ENCODE measurements around the gene COQ4. TPM values are rescaled to one million over a fixed set of nuclear protein-coding genes. Genes with fewer than 3 reads are reported as not detected.

Gene COQ4
- total RNA-seq, 2 donors from 2014 or later = 29.4 to 35.8 TPM

- Mint-ChIP-seq H3K4me1 (ENCODE audit: low read depth) (no peaks in the 10 kb centered on the region), H3K9me3 (no peaks in the 10 kb centered on the region), H3K27me3 (ENCODE audit: low read depth) (no peaks in the 10 kb centered on the region), H3K27ac (no peak overlapping the region), H3K4me3 (no peak overlapping the region), H3K36me3 (ENCODE audit: insufficient read depth in 2 of 2) (peaks cover 0 to 11% of the 10 kb centered on the region in 2 donors)
- ATAC-seq (replicated peaks in 1 of 2) (no peak), DNase-seq (no peak)
Measured at GRCh38 chr9:128382261-128382660, 59.6 kb downstream of the COQ4 start.

- peaks cover 0 to 9% of the 10 kb centered on the region in 2 donors for H3K36me3 Mint-ChIP-seq (ENCODE audit: insufficient read depth in 2 of 2)
- no peaks in the 10 kb centered on the region for H3K4me1 Mint-ChIP-seq (ENCODE audit: low read depth)
- ATAC-seq (replicated peaks in 1 of 2) (no peak), DNase-seq (no peak)
- H3K27me3 Mint-ChIP-seq (ENCODE audit: low read depth) = no peaks in the 10 kb centered on the region
- no peak overlapping the region for H3K4me3 Mint-ChIP-seq
- no peaks in the 10 kb centered on the region for H3K9me3 Mint-ChIP-seq
- no peak overlapping the region for H3K27ac Mint-ChIP-seq
Measured at GRCh38 chr9:128383007-128383753, 60.5 kb downstream of the COQ4 start.

Other genes starting within 250 kb of the COQ4 start
- gene PTGES2, start 195.1 kb upstream of the COQ4 start, total RNA-seq = 10 to 100 TPM; 23.5 to 27.5 TPM
- gene LCN2, start 173.4 kb upstream of the COQ4 start, total RNA-seq = not detected
- 10 to 100 TPM; 72.9 to 81.4 TPM for gene BBLN, start 162.6 kb upstream of the COQ4 start, total RNA-seq
- gene CIZ1, start 131.3 kb upstream of the COQ4 start, total RNA-seq = 100 to 1,000 TPM; 161 to 203 TPM
- gene DNM1, start 119.5 kb upstream of the COQ4 start, total RNA-seq = 1 to 10 TPM in 1 of 2 donors, under 1 TPM in 1; 0.86 to 2.4 TPM
- 10 to 100 TPM; 44.9 to 54.4 TPM for gene GOLGA2, start 46.8 kb upstream of the COQ4 start, total RNA-seq
- 10 to 100 TPM; 20.1 to 25.4 TPM for gene SWI5, start 46.6 kb upstream of the COQ4 start, total RNA-seq
- gene TRUB2, start 392 bp upstream of the COQ4 start, total RNA-seq = 10 to 100 TPM; 17.6 to 24.4 TPM
- 10 to 100 TPM; 10.2 to 10.8 TPM for gene SLC27A4, start 17.7 kb downstream of the COQ4 start, total RNA-seq
- 10 to 100 TPM; 62.8 to 69.3 TPM for gene URM1, start 48.5 kb downstream of the COQ4 start, total RNA-seq
- gene CERCAM, start 98.0 kb downstream of the COQ4 start, total RNA-seq = 1 to 10 TPM; 2.7 to 5.9 TPM
- 10 to 100 TPM; 64.8 to 87.3 TPM for gene ODF2, start 133.2 kb downstream of the COQ4 start, total RNA-seq
- gene GLE1, start 181.9 kb downstream of the COQ4 start, total RNA-seq = 10 to 100 TPM; 45.8 to 59.0 TPM
- 100 to 1,000 TPM; 289 to 304 TPM for gene SPTAN1, start 229.7 kb downstream of the COQ4 start, total RNA-seq

Data from activated T-cell treated with anti-CD3 and anti-CD28 coated beads, Interleukin-2, amount 50 U/mL, for 72 hours (primary cell).